Measurements from ENCODE around the gene RSBN1L. TPM values are rescaled to one million over a fixed set of nuclear protein-coding genes. Genes with fewer than 3 reads are reported as not detected.

Gene RSBN1L
- total RNA-seq, 2 donors from 2014 or later, result 20.1 to 25.5 TPM

GRCh38 chr7:77799078-77799964, 103.1 kb downstream of the RSBN1L start:
- peak; percentile 53 for DNase-seq
- peak overlapping the region; percentile 90 for H3K27ac ChIP-seq
- H3K4me1 ChIP-seq, result peaks cover 11% of the 10 kb centered on the region
- intact Hi-C loops (cut with DNase I), result no loop called here
- H3K27me3 ChIP-seq, result no peaks in the 10 kb centered on the region
- no peak for TF ChIP-seq CTCF (IDR thresholded peaks at IDR 0.05)
- H3K9me3 ChIP-seq, result no peaks in the 10 kb centered on the region
- peak overlapping the region; percentile 93 to 100 for H3K9ac ChIP-seq (ENCODE audit: low read depth in 2 of 2, low read length in 2 of 2)
- no peaks in the 10 kb centered on the region for H3K36me3 ChIP-seq
- peak overlapping the region; percentile 89 for H3K4me3 ChIP-seq

GRCh38 chr7:77800158-77800557, 103.9 kb downstream of the RSBN1L start:
- Histone ChIP-seq H3K9ac (ENCODE audit: low read depth in 2 of 2, low read length in 2 of 2) (peak overlapping the region in 1 of 2 donors; percentile 62), H3K27me3 (no peaks in the 10 kb centered on the region), H3K4me1 (peaks cover 11% of the 10 kb centered on the region), H3K36me3 (no peaks in the 10 kb centered on the region), H3K27ac (peak overlapping the region; percentile 48), H3K9me3 (no peaks in the 10 kb centered on the region), H3K4me3 (no peak overlapping the region)
- peak; percentile 31 for DNase-seq
- no peak for TF ChIP-seq CTCF (IDR thresholded peaks at IDR 0.05)
- intact Hi-C loops (cut with DNase I), result no loop called here

GRCh38 chr7:77800730-77801129, 104.5 kb downstream of the RSBN1L start:
- intact Hi-C loops (cut with DNase I), result no loop called here
- H3K9ac ChIP-seq (ENCODE audit: low read depth in 2 of 2, low read length in 2 of 2), result no peak overlapping the region
- no peak overlapping the region for H3K4me3 ChIP-seq
- no peak for TF ChIP-seq CTCF (IDR thresholded peaks at IDR 0.05)
- no peak for DNase-seq
- H3K27ac ChIP-seq, result peak overlapping the region; percentile 48
- H3K27me3 ChIP-seq, result no peaks in the 10 kb centered on the region
- H3K36me3 ChIP-seq, result no peaks in the 10 kb centered on the region
- no peaks in the 10 kb centered on the region for H3K9me3 ChIP-seq
- peaks cover 11% of the 10 kb centered on the region for H3K4me1 ChIP-seq

- Histone ChIP-seq H3K4me1 (peaks cover 5% of the 10 kb centered on the region), H3K27me3 (no peaks in the 10 kb centered on the region), H3K9ac (ENCODE audit: low read depth in 2 of 2, low read length in 2 of 2) (no peak overlapping the region), H3K27ac (no peak overlapping the region), H3K36me3 (no peaks in the 10 kb centered on the region), H3K9me3 (no peaks in the 10 kb centered on the region), H3K4me3 (no peak overlapping the region)
- intact Hi-C loops (cut with DNase I), result no loop called here
- TF ChIP-seq CTCF (IDR thresholded peaks at IDR 0.05), result no peak
- no peak for DNase-seq
These were observed 106.5 kb downstream of the RSBN1L start for GRCh38 chr7:77802557-77803405.

GRCh38 chr7:77806425-77806824, 110.2 kb downstream of the RSBN1L start:
- intact Hi-C loops (cut with DNase I), result no loop called here
- H3K4me1 ChIP-seq, result peaks cover 2% of the 10 kb centered on the region
- H3K27me3 ChIP-seq, result no peaks in the 10 kb centered on the region
- no peak for DNase-seq
- H3K36me3 ChIP-seq, result no peaks in the 10 kb centered on the region
- no peaks in the 10 kb centered on the region for H3K9me3 ChIP-seq
- no peak overlapping the region for H3K4me3 ChIP-seq
- H3K27ac ChIP-seq, result no peak overlapping the region
- no peak overlapping the region for H3K9ac ChIP-seq (ENCODE audit: low read depth in 2 of 2, low read length in 2 of 2)
- no peak for TF ChIP-seq CTCF (IDR thresholded peaks at IDR 0.05)
